ENCODE measurements around the gene TMEM208.

The TMEM208 gene

DNA sequence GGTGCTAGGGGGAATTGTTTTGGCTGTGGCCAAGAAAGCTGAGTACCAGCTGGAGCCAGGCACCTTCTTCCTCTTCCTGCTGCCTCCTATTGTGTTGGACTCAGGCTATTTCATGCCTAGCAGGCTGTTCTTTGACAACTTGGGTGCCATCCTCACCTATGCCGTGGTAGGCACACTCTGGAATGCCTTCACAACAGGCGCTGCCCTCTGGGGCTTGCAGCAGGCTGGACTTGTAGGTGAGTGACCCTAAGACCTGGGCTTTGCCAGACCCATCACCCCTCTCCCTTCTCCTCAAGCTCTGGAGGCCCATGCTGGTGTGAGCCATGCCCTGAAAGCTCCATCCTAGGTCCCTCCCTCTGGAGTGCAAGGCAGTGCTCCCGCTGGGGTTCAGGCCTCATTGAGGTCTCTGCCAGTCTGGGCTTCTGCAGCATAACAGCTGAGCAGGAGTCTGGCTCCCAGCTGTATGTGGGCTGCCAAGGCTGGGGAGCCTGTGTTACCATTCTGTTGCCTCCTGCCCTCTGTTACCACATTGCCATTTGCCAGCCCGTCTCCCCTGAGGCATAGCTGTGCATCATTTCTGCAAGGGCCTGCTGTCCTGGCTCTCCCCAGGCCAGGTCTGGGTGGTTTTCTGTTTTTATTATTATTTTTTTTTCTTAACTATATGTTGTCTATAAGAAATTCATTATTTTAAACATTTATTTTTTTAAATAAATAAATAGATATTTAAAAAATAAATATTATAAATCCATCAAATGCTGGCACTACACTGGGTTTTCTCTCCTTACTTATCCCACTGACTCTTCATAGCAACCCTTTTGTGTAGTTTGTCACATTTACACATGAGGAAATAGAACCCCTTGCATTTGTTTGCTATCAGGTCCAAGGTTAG, 25.9 kb downstream of the TMEM208 start:
- no peak for DNase-seq (ENCODE audit: low read depth)

DNA sequence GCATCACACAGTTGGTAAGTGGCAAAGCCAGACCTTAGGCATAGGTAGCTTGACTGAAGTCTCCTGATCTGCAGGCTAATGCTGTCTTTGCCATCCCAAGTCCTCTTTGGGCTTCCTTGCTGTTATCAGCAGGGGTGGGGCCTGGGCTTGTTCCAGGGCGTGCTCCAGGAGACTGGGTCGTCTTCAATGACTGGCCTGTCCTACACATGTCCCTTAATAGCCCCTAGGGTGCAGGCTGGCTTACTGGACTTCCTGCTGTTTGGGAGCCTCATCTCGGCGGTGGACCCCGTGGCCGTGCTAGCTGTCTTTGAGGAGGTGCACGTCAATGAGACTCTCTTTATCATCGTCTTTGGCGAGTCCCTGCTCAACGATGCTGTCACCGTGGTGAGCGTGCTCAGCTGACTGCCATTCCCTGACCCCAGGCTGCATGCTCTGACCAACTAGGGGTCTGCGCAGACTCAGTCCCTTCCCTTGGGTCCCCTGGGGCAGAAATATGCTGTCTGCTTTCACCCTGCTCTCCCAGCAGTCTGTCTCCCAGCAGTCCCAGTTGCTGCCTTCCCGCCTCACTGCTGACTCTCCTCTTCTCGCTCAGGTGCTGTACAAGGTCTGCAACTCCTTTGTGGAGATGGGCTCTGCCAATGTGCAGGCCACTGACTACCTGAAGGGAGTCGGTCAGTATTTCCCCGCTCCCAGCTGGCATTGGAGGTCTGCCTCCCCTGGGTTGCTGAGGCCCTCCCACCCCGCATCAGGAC, 28.0 kb downstream of the TMEM208 start:
- no peak for DNase-seq (ENCODE audit: low read depth)

DNA sequence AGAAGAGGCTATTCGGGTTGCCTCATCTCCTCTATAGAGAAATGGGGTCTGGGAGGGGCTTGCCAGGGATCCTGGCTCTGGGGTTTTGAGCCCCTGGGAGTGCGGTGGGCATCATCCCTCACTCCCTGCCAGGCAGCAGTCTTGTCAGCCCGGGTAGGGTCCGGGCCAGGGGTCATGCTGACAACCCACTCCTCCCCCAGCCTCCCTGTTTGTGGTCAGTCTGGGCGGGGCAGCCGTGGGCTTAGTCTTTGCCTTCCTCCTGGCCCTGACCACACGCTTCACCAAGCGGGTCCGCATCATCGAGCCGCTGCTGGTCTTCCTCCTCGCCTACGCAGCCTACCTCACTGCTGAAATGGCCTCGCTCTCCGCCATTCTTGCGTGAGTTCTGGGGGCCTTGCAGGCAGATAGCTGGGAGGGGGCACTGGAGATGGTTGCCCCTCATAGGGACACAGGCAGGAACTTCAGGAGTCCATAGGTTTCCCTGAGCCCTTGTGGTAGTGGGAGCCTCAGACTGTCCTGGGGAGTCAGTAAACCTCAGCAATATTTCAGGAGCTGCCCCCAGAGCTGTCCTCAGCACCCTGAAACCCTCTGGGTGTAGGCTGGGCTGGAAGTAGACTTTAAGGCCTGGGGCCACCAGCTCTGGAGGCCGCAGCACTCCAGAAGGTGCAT, 28.8 kb downstream of the TMEM208 start:
- no peak for DNase-seq (ENCODE audit: low read depth)

DNA sequence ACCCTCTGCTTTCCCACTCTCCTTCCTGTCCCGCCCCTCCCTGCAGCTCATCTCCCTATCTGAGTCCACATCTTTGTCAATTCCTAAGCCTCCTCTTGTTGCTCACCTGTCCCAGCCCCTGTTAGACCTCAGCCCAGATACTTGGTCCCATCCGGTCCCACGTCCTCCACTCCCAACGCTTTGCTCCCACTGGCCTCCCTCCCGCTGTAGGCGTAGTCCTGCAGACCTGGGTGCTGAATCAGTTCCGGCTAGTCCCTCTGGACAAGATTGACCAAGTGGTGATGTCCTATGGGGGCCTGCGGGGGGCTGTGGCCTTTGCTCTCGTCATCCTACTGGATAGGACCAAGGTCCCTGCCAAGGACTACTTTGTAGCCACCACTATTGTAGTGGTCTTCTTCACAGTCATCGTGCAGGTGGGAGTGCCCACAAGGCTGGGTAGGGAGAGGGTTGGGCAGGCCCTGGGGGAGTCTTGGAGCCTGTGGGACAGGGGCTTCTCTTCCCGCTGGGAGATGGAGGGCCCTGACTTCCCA, 29.8 kb downstream of the TMEM208 start:
- DNase-seq (ENCODE audit: low read depth): no peak

DNA sequence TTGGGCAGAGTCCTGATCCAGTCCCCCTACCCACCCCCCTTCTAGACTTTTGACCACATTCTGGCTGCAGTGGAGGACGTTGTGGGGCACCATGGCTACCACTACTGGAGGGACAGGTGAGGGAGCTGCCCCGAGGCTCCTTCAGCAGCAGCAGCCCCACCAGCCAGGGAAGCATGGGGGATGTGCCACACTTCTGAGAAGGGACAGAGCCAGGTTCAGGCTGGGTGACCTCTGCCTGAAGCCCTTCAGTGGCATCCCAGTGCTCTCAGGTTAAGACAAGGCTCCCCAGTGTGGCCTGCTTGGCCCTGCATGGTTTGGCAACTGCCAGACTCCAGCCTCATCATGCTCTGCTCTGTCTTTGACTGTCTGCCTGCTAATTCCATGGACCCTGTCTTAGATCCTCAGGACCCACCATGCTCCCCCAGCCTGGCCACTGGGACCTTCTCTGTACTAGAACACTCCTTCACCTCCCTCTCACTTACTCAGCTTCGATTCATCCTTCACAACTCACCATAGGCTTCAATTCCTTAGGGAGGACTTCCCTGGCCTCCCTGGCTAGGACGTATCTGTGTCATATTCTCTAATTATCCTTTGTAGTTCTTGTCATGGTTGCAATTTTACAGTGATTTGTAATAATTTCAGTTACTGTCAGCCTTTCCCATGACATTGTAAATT, 30.7 kb downstream of the TMEM208 start:
- no peak for DNase-seq (ENCODE audit: low read depth)

DNA sequence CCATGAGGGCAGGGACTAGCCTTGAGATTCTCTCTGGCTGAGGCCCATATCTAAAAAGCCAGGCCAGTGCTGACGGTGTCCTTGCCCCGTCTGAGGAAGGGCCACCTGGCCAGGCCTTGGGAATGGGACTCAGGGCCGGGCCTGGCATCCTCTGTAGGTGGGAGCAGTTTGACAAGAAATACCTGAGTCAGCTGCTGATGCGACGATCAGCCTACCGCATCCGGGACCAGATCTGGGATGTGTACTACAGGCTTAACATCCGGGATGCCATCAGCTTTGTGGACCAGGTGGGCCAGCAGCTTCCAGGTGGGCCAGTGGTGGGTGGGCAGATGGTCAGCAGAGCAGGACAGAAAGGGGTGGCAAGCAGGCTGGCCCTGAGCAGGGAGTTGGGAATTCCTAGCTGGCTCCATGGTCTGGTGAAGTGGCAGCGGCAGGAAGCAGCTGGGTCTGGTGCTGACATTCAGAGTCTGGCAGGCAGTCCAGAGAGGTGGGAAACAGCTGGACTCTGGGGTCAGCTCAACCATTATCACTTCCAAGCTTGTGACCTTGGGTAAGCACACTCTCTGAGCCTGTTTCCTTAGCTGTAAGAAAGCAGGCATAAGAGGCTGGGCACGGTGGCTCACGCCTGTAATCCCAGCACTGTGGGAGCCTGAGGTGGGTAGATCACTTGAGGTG, 31.4 kb downstream of the TMEM208 start:
- DNase-seq (ENCODE audit: low read depth): no peak

DNA sequence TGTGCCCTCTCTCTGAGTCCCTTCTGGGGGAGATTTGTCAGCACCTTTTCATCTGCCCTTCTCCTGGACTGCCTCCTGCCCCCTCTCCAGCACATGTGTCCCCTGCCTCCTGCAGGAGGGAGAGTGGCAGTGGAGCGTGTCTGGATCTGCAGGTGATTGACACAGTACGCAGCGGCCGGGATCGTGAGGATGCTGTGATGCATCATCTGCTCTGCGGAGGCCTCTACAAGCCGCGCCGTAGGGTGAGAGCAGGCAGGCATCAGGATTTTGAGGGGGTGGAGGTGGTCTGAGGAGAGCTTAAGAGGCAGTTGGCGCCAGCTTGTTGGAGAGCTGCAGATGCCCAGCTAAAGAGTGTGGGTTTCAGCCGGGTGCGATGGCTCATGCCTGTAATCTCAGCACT, 32.8 kb downstream of the TMEM208 start:
- DNase-seq (ENCODE audit: low read depth): no peak

DNA sequence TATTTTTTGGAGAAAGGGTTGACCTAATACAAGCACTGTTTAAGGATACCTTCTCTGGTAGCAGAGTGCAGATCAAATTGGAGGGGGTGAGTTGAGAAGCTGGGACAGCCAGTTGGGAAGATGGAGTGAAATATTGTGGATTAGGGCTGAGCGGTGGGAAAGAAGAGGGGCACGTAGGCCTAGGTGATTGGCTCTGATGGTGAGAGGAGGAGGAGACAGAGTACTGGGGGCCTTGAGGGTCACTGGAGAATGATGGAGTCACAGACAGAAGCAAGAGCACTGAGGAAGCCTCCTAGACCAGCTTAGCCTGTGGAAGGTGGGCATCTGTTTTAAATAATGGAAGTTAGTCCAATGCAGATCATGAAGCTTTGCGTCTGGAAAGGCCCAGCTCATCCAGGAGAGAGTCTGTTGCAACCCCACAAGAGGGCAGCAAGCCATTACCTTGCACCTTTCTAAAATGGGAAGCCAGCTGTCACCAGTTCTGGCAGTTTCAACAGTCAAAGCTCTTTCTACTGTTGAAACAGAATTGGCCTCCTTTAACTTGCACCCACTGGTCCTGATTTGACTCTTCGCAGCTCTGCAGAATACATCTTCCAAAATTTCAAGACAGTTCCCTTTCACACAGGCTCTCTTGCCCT, 33.6 kb downstream of the TMEM208 start:
- peak; percentile 50 for DNase-seq (ENCODE audit: low read depth)

DNA sequence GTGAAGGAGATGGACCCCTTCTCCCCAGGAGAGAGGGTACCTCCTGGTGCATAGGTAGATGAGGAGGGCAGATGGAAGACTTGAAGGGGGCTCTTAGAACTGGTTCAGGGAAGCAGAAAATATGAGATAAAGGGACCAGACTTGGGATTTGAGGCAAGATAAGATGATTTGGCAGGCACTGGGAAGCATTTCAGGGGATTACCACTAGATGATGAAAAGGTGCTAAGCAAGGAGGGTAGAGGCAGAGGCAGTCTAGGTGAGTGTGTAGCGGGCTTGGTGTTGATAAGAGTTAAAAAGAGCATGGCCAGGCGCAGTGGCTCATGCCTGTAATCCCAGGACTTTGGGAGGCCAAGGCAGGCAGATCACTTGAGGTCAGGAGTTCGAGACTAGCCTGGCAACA, 36.3 kb downstream of the TMEM208 start:
- DNase-seq (ENCODE audit: low read depth): no peak

DNA sequence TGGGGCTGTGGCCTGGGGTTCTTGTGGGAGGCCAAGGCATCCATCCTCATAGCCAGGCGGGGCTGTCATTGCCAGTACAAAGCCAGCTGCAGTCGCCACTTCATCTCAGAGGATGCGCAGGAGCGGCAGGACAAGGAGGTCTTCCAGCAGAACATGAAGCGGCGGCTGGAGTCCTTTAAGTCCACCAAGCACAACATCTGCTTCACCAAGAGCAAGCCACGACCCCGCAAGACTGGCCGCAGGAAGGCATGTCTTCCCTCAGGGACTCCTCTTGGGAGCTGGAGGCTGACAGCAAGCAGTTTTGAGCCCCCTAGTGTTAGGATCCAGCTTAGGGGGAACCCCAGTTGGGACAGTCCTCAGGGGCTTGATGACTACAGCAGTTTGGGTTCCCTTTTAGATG, 37.3 kb downstream of the TMEM208 start:
- no peak for DNase-seq (ENCODE audit: low read depth)

DNA sequence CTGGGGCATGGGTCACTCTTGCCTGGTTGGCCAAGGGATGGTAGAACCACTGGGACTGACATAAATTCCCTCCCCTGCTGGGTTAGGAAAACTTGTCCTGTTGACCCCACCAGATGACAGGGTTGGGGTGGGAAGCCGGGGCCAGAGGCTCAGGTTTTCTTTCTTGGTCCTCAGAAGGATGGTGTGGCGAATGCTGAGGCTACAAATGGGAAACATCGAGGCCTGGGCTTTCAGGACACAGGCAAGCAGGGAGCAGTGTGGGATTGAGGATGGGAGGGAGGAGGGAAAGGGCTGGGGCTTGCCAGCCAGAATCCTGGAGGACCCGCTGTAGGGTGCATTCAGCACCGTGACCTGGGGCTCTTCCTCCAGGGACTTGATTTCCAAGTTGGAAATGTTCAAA, 37.9 kb downstream of the TMEM208 start:
- DNase-seq (ENCODE audit: low read depth): no peak

DNA sequence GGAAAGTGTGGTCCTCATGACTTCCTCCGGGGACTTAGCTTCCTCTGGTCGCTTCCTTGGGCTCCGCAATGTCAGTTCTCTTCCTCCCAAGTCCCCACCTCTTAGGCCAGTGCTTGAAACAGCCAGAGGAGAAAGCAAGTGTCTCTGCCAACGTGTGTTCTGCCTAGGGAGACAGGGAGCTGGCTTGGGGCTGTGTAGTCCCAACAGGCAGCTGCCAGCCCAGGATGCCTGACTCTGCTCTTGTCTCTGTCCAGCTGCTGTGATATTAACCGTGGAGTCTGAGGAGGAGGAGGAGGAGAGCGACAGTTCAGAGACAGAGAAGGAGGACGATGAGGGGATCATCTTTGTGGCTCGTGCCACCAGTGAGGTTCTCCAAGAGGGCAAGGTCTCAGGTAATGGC, 38.9 kb downstream of the TMEM208 start:
- no peak for DNase-seq (ENCODE audit: low read depth)

DNA sequence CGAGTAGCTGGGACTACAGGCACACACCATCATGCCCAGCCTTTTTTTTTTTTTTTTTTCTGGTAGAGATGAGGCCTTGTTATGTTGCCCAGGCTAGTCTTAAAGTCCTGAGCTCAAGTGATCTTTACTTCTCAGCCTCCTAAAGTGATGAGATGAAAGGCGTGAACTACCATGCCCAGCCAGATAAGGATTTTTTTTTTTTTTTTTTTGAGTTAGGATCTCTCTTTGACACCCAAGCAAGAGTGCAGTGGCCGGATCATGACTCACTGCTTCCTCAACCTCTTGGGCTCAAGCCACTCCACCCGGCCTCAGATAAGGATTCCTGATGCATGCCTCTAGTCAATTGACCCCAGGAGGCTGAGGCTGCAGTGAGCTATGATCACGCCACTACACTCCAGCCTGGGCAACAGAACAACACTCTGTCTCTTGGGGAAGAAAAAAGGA, 41.2 kb downstream of the TMEM208 start:
- DNase-seq (ENCODE audit: low read depth): peak; percentile 88

DNA sequence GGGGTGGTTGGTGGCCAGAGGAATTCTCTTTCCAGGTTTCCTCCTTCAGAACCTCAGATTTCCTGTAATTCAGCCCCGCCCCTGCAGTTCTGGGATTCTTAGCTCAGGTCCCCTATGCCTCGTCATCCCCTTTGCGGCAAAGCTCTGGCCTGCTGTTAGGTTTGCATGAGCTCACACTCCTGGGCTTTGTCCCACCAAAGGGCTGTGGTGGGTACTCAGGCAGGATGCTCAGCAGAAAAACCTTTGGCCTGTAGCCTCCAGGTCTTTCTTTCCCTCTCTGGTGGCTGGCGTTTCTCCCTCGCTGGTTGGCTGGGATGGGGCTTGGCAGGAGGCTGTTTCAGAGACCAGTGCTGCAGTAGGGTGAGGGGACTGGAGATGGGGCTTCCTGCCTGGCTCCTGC, 42.8 kb downstream of the TMEM208 start:
- DNase-seq (ENCODE audit: low read depth): no peak

DNA sequence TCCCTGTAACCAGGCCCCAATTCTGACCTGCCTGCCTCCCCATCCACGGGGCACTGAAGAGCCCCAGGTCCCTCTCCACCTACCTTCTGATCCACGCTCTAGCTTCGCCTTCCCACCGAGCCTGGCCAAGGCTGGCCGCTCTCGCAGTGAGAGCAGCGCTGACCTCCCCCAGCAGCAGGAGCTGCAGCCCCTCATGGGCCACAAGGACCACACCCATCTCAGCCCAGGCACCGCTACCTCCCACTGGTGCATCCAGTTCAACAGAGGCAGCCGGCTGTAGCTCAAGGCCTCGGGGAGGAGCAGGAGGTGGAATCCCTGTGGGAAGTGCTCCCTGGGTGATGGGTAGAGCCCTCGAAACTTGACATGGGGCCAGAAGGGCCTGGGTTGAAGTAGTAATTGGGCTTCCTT, 44.0 kb downstream of the TMEM208 start:
- DNase-seq (ENCODE audit: low read depth): no peak

DNA sequence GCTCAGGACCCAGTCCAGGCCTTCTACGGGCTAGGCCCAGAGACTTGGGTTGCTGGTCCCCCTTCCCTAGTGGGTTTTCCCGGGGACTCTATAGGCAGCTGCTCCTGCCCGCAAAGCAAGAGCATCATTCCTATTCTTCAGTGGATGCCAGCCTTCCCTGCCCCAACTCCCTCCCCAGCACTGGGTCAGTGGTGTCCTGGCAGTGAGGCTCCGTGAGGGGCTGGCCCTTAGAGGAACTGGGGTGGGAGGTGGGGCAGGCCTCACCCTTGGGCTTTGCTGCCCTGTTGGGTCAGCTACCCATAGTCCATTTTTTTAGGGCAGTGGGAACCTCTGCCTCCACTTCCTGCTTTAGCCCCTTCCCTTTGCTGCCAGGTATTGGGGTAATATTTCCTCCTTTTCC, 44.5 kb downstream of the TMEM208 start:
- DNase-seq (ENCODE audit: low read depth): no peak

DNA sequence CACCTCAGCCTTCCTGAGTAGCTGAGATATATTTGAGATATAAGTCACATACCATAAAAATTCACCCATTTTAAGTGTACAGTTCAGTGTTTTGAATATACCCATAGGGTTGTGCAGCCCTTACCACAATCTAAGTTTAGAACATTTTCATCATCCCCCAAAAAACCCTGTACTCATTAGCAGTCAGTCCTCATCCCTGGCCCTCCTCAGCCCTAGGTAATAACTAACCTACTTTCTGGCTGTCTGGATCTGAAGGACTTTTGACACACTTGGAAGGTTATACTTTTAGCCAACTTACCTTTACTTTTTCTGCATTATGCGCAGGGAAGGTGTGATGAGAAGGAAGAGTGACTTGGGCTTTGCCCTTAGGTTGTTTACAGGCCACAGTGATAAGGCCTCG, 48.4 kb downstream of the TMEM208 start:
- no peak for DNase-seq (ENCODE audit: low read depth)

DNA sequence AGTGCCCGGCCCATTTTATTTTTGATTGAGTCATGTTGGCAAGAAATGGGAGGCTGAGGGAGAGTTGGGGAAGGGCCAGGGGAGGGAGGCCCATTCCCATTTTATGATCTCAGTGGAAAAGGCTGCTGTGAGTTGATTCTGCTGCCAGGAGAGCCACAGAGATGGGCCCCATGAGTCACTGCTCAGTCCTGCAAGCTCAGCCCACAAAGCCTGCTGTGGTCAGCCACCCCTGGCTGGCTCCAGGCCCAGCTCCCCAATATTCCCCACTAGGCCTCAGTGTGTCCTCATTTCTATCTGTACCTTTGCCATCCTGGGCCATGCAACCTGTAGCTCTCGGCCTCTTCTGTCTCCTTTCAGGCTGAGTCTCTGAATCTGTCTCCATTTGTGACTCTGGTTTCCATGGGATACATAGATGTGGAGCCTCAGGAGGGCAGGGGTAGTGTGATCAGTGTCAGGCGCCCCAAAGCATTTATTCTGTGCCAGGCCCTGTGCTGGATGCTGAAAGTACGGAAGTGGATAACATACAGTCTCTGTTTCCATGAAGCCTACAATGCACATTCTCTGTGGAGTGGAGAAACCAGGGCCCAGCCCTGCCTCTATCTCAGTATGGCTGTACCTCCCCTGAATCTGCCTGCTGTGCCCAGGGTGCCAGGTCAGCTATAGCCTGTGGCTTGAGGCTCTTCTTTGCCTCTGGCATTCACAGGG, 50.5 kb downstream of the TMEM208 start:
- DNase-seq (ENCODE audit: low read depth): peak; percentile 98

DNA sequence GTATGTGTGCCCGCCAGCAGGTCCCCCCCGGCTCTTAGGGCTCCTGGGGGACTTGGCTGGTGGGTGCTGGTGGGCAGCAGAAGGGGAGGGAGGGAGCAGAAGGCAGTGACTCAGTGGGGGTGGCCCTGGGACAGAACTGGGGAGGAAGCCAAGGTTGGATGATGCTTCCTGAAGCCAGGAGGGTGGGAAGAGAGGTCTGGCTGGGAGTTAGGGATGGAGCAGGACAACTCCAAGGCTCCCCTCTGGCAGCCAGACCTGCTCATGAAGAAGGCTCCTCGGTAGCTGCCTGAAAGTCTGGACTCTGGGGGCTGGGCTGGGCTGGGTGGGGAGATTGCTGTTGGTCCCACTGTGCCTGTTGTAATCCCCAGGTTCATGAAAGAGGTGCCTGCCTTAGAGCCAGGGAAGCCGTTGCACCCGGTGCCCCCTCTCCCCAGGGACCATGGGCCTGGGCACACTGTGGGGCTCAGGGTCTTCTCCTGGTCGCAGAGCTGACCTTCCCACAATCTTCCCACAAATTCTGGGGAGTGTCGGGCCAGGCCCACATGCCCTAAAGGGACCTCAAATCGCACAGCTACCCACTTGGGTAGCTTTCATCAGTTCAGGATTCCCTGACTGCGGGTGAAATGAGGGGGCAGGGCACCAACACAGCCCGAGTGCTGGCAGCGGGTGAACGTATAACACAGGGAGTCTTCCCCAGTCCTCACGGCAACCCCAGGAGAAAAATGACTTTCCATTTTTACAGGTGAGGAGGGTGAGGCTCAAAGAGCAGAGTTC, 51.3 kb downstream of the TMEM208 start:
- DNase-seq (ENCODE audit: low read depth): peak; percentile 68

Data from fibroblast of gingiva (primary cell).